Measurements from ENCODE around the gene REXO4. TPM values are rescaled to one million over a fixed set of nuclear protein-coding genes. Genes with fewer than 3 reads are reported as not detected.

Gene REXO4
- polyA plus RNA-seq, 1 donor (not counting 4 experiments of a cell fraction or from before 2014, with no cell fraction given) = 21.5 TPM

DNA sequence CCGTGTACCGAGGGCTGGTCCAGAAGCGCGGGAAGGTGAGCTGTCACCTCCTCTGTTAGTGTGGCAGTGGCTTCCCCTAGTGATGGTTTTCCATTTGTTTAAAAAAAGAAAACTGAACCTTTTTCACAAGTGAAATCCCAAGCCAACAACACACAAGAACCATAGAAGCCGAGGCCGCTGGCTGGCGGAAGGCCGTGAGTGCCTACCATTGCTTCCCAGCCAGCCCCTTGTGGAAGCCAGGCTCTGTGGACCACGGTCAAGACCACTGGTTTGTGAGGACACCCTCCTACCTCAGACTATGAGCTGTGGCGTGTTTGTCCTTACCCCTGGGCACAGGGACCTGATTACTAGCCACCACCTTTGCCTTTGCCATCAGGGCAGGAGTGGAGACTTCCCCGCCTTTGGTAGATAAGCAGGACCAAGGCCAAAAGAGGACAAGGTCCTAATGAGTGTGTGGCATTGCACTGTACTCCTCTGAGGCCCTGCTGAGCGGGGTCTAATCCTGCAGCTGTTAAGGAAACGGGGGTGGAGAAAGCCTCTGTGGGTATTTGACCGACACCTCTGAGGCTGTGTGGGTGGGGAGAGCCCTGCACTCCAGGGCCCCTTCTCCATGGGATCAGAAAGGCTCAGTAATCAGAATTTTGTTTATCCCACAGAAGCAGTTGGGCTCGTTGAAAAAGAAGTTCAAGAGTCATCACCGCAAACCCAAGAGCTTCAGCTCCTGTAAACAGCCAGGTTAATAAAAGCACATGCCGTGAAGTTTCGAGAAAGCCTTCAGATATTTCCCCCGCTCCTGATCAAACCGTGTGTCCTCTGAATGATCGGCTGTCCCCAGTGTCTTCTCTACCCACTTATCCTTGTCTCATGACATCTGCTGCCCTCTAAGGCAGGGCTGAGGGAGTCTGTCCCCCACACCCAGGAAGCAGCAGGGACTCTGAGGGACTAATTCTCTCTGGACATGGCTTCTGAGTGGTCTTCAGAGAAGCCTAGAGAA lies 57.1 kb downstream of the REXO4 start:
- Histone ChIP-seq H3K36me3 (ENCODE audit: control insufficient read depth in 2 of 2, extremely low read depth in 1 of 2, insufficient read depth in 2 of 2, low read length in 2 of 2) (peaks cover 31 to 41% of the 10 kb centered on the region in 2 experiments), H3K79me2 (ENCODE audit: control insufficient read depth, insufficient read depth, low read length) (peaks cover 29% of the 10 kb centered on the region)
- no peak for TF ChIP-seq EZH2 (IDR thresholded peaks at IDR 0.05; ENCODE audit: low read length)
- TF ChIP-seq, protein P1, sequence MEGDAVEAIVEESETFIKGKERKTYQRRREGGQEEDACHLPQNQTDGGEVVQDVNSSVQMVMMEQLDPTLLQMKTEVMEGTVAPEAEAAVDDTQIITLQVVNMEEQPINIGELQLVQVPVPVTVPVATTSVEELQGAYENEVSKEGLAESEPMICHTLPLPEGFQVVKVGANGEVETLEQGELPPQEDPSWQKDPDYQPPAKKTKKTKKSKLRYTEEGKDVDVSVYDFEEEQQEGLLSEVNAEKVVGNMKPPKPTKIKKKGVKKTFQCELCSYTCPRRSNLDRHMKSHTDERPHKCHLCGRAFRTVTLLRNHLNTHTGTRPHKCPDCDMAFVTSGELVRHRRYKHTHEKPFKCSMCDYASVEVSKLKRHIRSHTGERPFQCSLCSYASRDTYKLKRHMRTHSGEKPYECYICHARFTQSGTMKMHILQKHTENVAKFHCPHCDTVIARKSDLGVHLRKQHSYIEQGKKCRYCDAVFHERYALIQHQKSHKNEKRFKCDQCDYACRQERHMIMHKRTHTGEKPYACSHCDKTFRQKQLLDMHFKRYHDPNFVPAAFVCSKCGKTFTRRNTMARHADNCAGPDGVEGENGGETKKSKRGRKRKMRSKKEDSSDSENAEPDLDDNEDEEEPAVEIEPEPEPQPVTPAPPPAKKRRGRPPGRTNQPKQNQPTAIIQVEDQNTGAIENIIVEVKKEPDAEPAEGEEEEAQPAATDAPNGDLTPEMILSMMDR (optimal IDR thresholded peaks at IDR 0.05 in 1 of 3, IDR thresholded peaks at IDR 0.05 in 1 of 3, conservative IDR thresholded peaks at IDR 0.05 in 1 of 3; ENCODE audit: extremely low read depth in 1 of 3, insufficient read depth in 2 of 3, low read length in 3 of 3) = no peak

GRCh38 chr9:133359399-133360175 lies 58.2 kb downstream of the REXO4 start:
- no peak for TF ChIP-seq EZH2 (IDR thresholded peaks at IDR 0.05; ENCODE audit: low read length)
- TF ChIP-seq, protein P1 (optimal IDR thresholded peaks at IDR 0.05 in 1 of 3, IDR thresholded peaks at IDR 0.05 in 1 of 3, conservative IDR thresholded peaks at IDR 0.05 in 1 of 3; ENCODE audit: extremely low read depth in 1 of 3, insufficient read depth in 2 of 3, low read length in 3 of 3) = peak in 2 of 3 experiments; percentile 44 to 51
- Histone ChIP-seq H3K27ac (ENCODE audit: control insufficient read depth, insufficient read depth, low read length) (no peak overlapping the region), H2AFZ (ENCODE audit: control insufficient read depth, low read length) (no peak overlapping the region), H3K4me1 (ENCODE audit: control insufficient read depth, extremely low read depth, insufficient read depth, low read length) (peaks cover 47% of the 10 kb centered on the region), H3K9me3 (ENCODE audit: control insufficient read depth, low read depth, low read length) (no peaks in the 10 kb centered on the region), H3K9ac (ENCODE audit: control insufficient read depth, extremely low read depth, insufficient read depth, low read length) (no peak overlapping the region), H3K9me1 (ENCODE audit: control insufficient read depth, extremely low read depth, insufficient read depth, low read length) (no peaks in the 10 kb centered on the region), H4K20me1 (ENCODE audit: control insufficient read depth, extremely low read depth, insufficient read depth, low read length) (no peaks in the 10 kb centered on the region), H3K27me3 (ENCODE audit: control insufficient read depth, extremely low read depth, insufficient read depth, low read length) (no peaks in the 10 kb centered on the region), H3K79me2 (ENCODE audit: control insufficient read depth, insufficient read depth, low read length) (peaks cover 34% of the 10 kb centered on the region), H3K4me3 (ENCODE audit: control insufficient read depth in 2 of 3, extremely low read depth in 1 of 3, insufficient read depth in 2 of 3, low read depth in 1 of 3, low read length in 3 of 3) (no peak overlapping the region), H3K4me2 (ENCODE audit: control insufficient read depth, extremely low read depth, insufficient read depth, low read depth, low read length) (no peak overlapping the region), H3K36me3 (ENCODE audit: control insufficient read depth in 2 of 2, extremely low read depth in 1 of 2, insufficient read depth in 2 of 2, low read length in 2 of 2) (peaks cover 31 to 33% of the 10 kb centered on the region in 2 experiments)
- no peak for FAIRE-seq
- no peak for DNase-seq (ENCODE audit: low read depth, low spot score)
- dilution Hi-C loops (cut with MboI; ENCODE audit: extremely low pct_ligation_motif_present, low sequenced_read_pairs) = no loop called here

More for the DNA sequence above, 57.1 kb downstream of the REXO4 start:
- Histone ChIP-seq H3K27me3 (ENCODE audit: control insufficient read depth, extremely low read depth, insufficient read depth, low read length) (no peaks in the 10 kb centered on the region), H3K9ac (ENCODE audit: control insufficient read depth, extremely low read depth, insufficient read depth, low read length) (no peak overlapping the region), H3K4me1 (ENCODE audit: control insufficient read depth, extremely low read depth, insufficient read depth, low read length) (peaks cover 50% of the 10 kb centered on the region), H3K9me1 (ENCODE audit: control insufficient read depth, extremely low read depth, insufficient read depth, low read length) (no peaks in the 10 kb centered on the region), H2AFZ (ENCODE audit: control insufficient read depth, low read length) (no peak overlapping the region), H3K9me3 (ENCODE audit: control insufficient read depth, low read depth, low read length) (no peaks in the 10 kb centered on the region), H3K27ac (ENCODE audit: control insufficient read depth, insufficient read depth, low read length) (no peak overlapping the region), H3K4me3 (ENCODE audit: control insufficient read depth in 2 of 3, extremely low read depth in 1 of 3, insufficient read depth in 2 of 3, low read depth in 1 of 3, low read length in 3 of 3) (no peak overlapping the region), H4K20me1 (ENCODE audit: control insufficient read depth, extremely low read depth, insufficient read depth, low read length) (peaks cover 4% of the 10 kb centered on the region), H3K4me2 (ENCODE audit: control insufficient read depth, extremely low read depth, insufficient read depth, low read depth, low read length) (no peak overlapping the region)
- DNase-seq (ENCODE audit: low read depth, low spot score) = no peak
- no peak for FAIRE-seq
- dilution Hi-C loops (cut with MboI; ENCODE audit: extremely low pct_ligation_motif_present, low sequenced_read_pairs) = no loop called here
